HCT116 (cell line): ENCODE measurements around the gene AMTN.

Source experiments
- EZH2 ChIP-seq: fragments of 200-600 bp; sonication (generic); IDR thresholded peaks from 2 replicates; pipeline ENCODE4 v1.6.1; 2017; ENCODE audit warnings: antibody characterized with exemption, mixed run types
- POLR2A ChIP-seq: IDR thresholded peaks from 2 replicates; pipeline ENCODE4 v1.7.0; 2011; ENCODE audit warnings: borderline replicate concordance; ENCODE audit not compliant: insufficient read depth, insufficient read length; ENCODE audit errors: extremely low read depth
- POLR2AphosphoS5 ChIP-seq: IDR thresholded peaks from 2 replicates; pipeline ENCODE4 v1.6.1; 2011; ENCODE audit warnings: mild to moderate bottlenecking, low read depth, low read length, moderate library complexity
- RAD21 ChIP-seq: IDR thresholded peaks from 2 replicates; pipeline ENCODE4 v1.6.1; 2012; ENCODE audit warnings: low read depth, mild to moderate bottlenecking
- TF ChIP-seq, protein P1 (sequence below), 3 experiments: fragments of 200-600 bp in 1 of 3; sonication (generic) in 1 of 3; IDR thresholded peaks in 2 of 3; conservative IDR thresholded peaks in 1 of 3; 2 replicates each; pipeline ENCODE4 v1.5.1; 2012 to 2017; ENCODE audit warnings: low read depth in 2 of 3, low read length in 2 of 3, antibody characterized with exemption in 1 of 3, borderline replicate concordance in 1 of 3, control low read depth in 1 of 3, mild to moderate bottlenecking in 1 of 3, mixed read lengths in 1 of 3, mixed run types in 1 of 3, moderate library complexity in 1 of 3; ENCODE audit not compliant: insufficient read depth in 1 of 3
- TF ChIP-seq, protein P2 (sequence below): IDR thresholded peaks from 2 replicates; pipeline ENCODE4 v1.6.1; 2012

DNA sequence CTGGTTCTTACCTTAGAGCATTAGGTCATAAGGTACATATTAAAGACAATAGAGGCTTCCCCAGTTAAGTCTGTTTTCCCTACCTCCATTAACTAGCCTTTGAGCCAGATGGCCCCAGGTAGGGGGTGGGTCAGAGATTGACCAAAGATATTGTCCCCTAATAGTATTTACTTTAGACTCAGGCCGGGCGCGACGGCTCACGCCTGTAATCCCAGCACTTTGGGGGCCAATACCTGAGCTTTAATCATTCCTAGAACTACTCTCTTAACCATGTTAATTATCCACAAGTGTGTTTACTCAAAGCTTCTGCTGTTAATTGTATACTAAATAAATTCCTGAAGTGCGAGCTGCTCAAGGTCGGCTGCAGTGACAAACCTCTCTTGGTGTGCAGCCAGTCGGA is 45.7 kb downstream of the AMTN start:
- TF ChIP-seq, protein P1, sequence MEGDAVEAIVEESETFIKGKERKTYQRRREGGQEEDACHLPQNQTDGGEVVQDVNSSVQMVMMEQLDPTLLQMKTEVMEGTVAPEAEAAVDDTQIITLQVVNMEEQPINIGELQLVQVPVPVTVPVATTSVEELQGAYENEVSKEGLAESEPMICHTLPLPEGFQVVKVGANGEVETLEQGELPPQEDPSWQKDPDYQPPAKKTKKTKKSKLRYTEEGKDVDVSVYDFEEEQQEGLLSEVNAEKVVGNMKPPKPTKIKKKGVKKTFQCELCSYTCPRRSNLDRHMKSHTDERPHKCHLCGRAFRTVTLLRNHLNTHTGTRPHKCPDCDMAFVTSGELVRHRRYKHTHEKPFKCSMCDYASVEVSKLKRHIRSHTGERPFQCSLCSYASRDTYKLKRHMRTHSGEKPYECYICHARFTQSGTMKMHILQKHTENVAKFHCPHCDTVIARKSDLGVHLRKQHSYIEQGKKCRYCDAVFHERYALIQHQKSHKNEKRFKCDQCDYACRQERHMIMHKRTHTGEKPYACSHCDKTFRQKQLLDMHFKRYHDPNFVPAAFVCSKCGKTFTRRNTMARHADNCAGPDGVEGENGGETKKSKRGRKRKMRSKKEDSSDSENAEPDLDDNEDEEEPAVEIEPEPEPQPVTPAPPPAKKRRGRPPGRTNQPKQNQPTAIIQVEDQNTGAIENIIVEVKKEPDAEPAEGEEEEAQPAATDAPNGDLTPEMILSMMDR (IDR thresholded peaks at IDR 0.05 in 2 of 3, conservative IDR thresholded peaks at IDR 0.05 in 1 of 3; ENCODE audit: borderline replicate concordance in 1 of 3, insufficient read depth in 1 of 3, low read depth in 2 of 3, low read length in 2 of 3) = no peak
- TF ChIP-seq POLR2AphosphoS5 = no peak
- no peak for TF ChIP-seq POLR2A
- TF ChIP-seq EZH2 = no peak
- no peak for TF ChIP-seq RAD21
- TF ChIP-seq, protein P2, sequence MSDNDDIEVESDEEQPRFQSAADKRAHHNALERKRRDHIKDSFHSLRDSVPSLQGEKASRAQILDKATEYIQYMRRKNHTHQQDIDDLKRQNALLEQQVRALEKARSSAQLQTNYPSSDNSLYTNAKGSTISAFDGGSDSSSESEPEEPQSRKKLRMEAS = no peak
